HL-60 (cell line): Measurements from ENCODE around the gene PRRT1.

Experiments
- DNase-seq, 2 experiments: peaks; one replicate each; pipeline ENCODE4 v3.0.0-alpha.2; 2010 to 2020; ENCODE audit warnings: low read depth in 1 of 2, low spot score in 1 of 2
- H3K27ac ChIP-seq: fragments of 250-450 bp; sonication (Bioruptor Pico); replicated peaks from 2 replicates; pipeline ENCODE4 v1.5.1; 2020; ENCODE audit warnings: mild to moderate bottlenecking, moderate library complexity
- H3K27me3 ChIP-seq: fragments of 250-450 bp; sonication (Bioruptor Pico); 2 replicates; pipeline ENCODE4 v1.5.1; 2021; ENCODE audit warnings: mild to moderate bottlenecking, moderate library complexity; ENCODE audit not compliant: insufficient read depth, poor library complexity, severe bottlenecking
- H3K4me3 ChIP-seq: replicated peaks from 2 replicates; pipeline ENCODE4 v1.5.1; 2011; ENCODE audit warnings: mild to moderate bottlenecking, control low read depth, low read length; ENCODE audit not compliant: insufficient read depth
- CTCF ChIP-seq: IDR thresholded peaks from one replicate; pipeline ENCODE4 v1.5.1; 2011; ENCODE audit warnings: low read length, control low read depth, inconsistent platforms; ENCODE audit not compliant: insufficient read depth
- GABPA ChIP-seq: IDR thresholded peaks from 2 replicates; pipeline ENCODE4 v1.6.1; 2012; ENCODE audit warnings: low read depth
- POLR2AphosphoS5 ChIP-seq: IDR thresholded peaks from 2 replicates; pipeline ENCODE4 v1.6.1; 2012; ENCODE audit warnings: low read depth
- REST ChIP-seq: IDR thresholded peaks from 2 replicates; pipeline ENCODE4 v1.6.1; 2012; ENCODE audit warnings: low read depth; ENCODE audit not compliant: insufficient replicate concordance
- SPI1 ChIP-seq: IDR thresholded peaks from 2 replicates; pipeline ENCODE4 v1.6.1; 2012; ENCODE audit warnings: low read depth, mild to moderate bottlenecking, borderline replicate concordance

PRRT1 gene

DNA sequence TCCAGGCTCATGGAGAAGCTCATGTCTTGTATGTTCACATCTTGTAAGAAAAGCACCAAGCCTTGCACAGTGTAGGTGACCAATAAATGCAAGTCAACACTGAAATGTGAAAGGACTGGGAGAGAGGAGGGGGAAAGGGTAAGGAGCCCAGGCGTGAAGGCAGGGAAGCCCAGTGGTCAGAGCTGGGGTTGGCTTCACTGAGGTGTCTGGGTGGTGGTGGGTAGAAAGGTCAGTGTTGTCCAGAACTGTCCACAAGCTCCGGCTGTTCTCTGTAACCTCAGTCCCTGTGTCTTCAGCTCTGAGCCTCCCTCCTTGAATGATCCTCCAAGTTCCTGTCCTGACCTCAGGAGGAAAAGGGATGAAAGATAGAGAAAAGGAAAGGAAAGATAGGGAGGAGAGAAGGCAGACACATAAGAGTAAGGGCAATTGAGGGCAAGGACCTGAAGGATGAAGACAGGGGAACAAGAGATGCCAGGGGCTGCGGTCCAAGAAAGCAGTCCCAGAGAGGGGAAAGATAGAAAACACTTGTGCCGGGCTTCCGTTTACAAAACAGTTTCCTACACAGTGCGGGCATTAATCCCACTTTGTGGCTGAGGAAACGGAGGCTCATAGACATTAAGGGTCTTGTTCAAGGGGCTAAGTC is 40.2 kb downstream of the PRRT1 start:
- H3K27me3 ChIP-seq, result peaks cover 11% of the 10 kb centered on the region
- TF ChIP-seq POLR2AphosphoS5 (no peak), GABPA (no peak), SPI1 (no peak), CTCF (no peak), REST (no peak)
- DNase-seq, result no peak
- H3K27ac ChIP-seq, result no peak overlapping the region
- no peak overlapping the region for H3K4me3 ChIP-seq

DNA sequence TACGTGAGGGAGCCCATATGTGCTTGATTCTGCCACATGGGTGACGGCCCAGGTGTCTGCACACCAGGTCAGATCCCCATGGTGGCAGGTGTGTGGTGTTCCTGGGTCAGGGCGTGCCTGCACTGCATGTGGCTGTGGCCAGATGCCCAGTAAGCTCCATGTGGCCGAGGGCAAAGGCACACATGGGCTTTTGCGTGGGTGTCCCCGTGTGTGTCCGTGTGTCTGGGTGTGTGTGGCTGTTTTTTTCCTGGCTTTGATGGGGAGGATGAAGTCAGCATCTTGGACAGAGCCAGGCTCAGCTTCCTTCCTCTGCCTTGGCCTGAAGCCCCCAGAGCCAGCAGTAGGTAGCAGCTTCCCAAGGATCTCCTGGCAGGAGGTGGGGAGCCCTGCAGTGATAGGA is 41.1 kb downstream of the PRRT1 start:
- DNase-seq, result no peak
- TF ChIP-seq CTCF (no peak), POLR2AphosphoS5 (peak; percentile 12; the same call in 1 of the 2 replicates), SPI1 (no peak)
- no peak overlapping the region for H3K27ac ChIP-seq
- peaks cover 11% of the 10 kb centered on the region for H3K27me3 ChIP-seq
- H3K4me3 ChIP-seq, result no peak overlapping the region

DNA sequence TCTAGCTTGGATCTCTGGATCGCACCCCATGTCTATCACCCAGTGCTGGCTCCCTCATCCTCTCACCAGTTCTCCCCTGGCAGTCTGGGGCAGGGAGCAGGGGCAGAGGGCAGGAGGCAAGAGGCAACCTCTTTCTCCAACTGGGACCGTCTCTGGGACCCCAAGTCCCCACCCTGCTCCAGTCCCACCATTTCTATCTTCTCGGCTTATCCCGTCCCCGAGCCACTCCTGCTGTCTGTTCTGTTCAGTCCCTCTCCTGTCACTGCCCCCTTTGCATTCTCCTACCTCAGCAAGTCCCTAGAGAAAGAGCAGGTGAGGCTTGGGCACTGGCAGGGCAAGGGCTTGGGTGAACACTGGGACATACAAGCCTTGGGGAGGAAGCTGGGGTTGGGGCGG is 42.0 kb downstream of the PRRT1 start:
- H3K27ac ChIP-seq, result no peak overlapping the region
- DNase-seq, result no peak

More for the DNA sequence above, 42.0 kb downstream of the PRRT1 start:
- no peak for TF ChIP-seq CTCF
- TF ChIP-seq REST, result no peak
- TF ChIP-seq SPI1, result no peak
- TF ChIP-seq POLR2AphosphoS5, result 0 out of 2 replicates have a peak, but pooled peaks have one; percentile 17
- no peak overlapping the region for H3K4me3 ChIP-seq
- peaks cover 11% of the 10 kb centered on the region for H3K27me3 ChIP-seq
